OCI-LY3 (cell line): ENCODE measurements around the gene EPHA3.

Experiments
- H2AFZ ChIP-seq: fragments of 200-600, 300-600 bp; shearing (Covaris generic); 2 replicates; pipeline ENCODE4 v1.6.0; 2014; ENCODE audit warnings: antibody characterized with exemption, low read depth, low read length
- H3K27ac ChIP-seq: fragments of 200-600, 300-600 bp; sonication (generic); 2 replicates; pipeline ENCODE4 v1.5.1; 2014; ENCODE audit warnings: mild to moderate bottlenecking, low read length, moderate library complexity, mixed read lengths
- H3K27me3 ChIP-seq: fragments of 200-600, 300-600 bp; sonication (generic); 2 replicates; pipeline ENCODE4 v1.6.1; 2014; ENCODE audit warnings: low read depth, low read length, mixed read lengths
- H3K36me3 ChIP-seq: fragments of 200-600, 300-600 bp; sonication (generic); replicated peaks from 2 replicates; pipeline ENCODE3; 2014; ENCODE audit warnings: low read depth, low read length, mixed read lengths
- H3K4me1 ChIP-seq: fragments of 300-600, 200-600 bp; sonication (generic); 2 replicates; pipeline ENCODE4 v1.6.1; 2014; ENCODE audit warnings: low read length, mixed read lengths
- H3K4me2 ChIP-seq: fragments of 200-600, 300-600 bp; sonication (generic); 2 replicates; pipeline ENCODE4 v1.6.1; 2014; ENCODE audit warnings: low read length, mixed read lengths
- H3K4me3 ChIP-seq: fragments of 300-600, 200-600 bp; sonication (generic); 2 replicates; pipeline ENCODE4 v1.5.1; 2014; ENCODE audit warnings: antibody characterized with exemption, mild to moderate bottlenecking, low read length, moderate library complexity
- H3K79me2 ChIP-seq: fragments of 300-600, 200-600 bp; shearing (Covaris generic); 2 replicates; pipeline ENCODE4 v1.6.1; 2014; ENCODE audit warnings: mild to moderate bottlenecking, low read length, mixed read lengths
- H3K9ac ChIP-seq: fragments of 300-600, 200-600 bp; shearing (Covaris generic); 2 replicates; pipeline ENCODE4 v1.6.0; 2014; ENCODE audit warnings: mild to moderate bottlenecking, low read length, moderate library complexity
- H3K9me3 ChIP-seq: fragments of 200-600, 300-600 bp; shearing (Covaris generic); 2 replicates; pipeline ENCODE4 v1.6.1; 2014; ENCODE audit warnings: low read length, mixed read lengths; ENCODE audit not compliant: insufficient read depth
- H4K20me1 ChIP-seq: fragments of 200-600, 300-600 bp; sonication (generic); 2 replicates; pipeline ENCODE4 v1.6.1; 2016; ENCODE audit warnings: low read length, mixed read lengths; ENCODE audit not compliant: insufficient read depth
- CTCF ChIP-seq: fragments of 200-600, 300-600 bp; sonication (generic); IDR thresholded peaks from 2 replicates; pipeline ENCODE4 v1.5.1; 2014; ENCODE audit warnings: antibody characterized with exemption, low read length, low read depth
- EZH2phosphoT487 ChIP-seq: fragments of 200-600 bp; shearing (Covaris generic); IDR thresholded peaks from 2 replicates; pipeline ENCODE4 v1.6.1; 2018; ENCODE audit warnings: antibody characterized with exemption, mixed run types, low read depth

Gene EPHA3

GRCh38 chr3:89315750-89316470 lies 208.5 kb downstream of the EPHA3 start:
- Histone ChIP-seq H3K4me1 (peaks cover 5% of the 10 kb centered on the region; the same call in 1 of the 2 replicates), H3K79me2 (no peaks in the 10 kb centered on the region), H3K36me3 (no peaks in the 10 kb centered on the region), H3K4me2 (no peak overlapping the region), H4K20me1 (no peaks in the 10 kb centered on the region), H3K27ac (no peak overlapping the region), H3K9me3 (no peaks in the 10 kb centered on the region), H2AFZ (peak overlapping the region; percentile 19; the same call in 1 of the 2 replicates), H3K27me3 (no peaks in the 10 kb centered on the region), H3K9ac (no peak overlapping the region), H3K4me3 (no peak overlapping the region)
- no peak for TF ChIP-seq CTCF
- no peak for TF ChIP-seq EZH2phosphoT487

- Histone ChIP-seq H3K4me2 (no peak overlapping the region), H3K4me1 (peaks cover 5% of the 10 kb centered on the region; the same call in 1 of the 2 replicates), H3K9ac (no peak overlapping the region), H3K79me2 (no peaks in the 10 kb centered on the region), H3K27me3 (no peaks in the 10 kb centered on the region), H3K4me3 (no peak overlapping the region), H4K20me1 (no peaks in the 10 kb centered on the region), H2AFZ (peak overlapping the region; percentile 36; the same call in 1 of the 2 replicates), H3K27ac (no peak overlapping the region), H3K9me3 (no peaks in the 10 kb centered on the region), H3K36me3 (no peaks in the 10 kb centered on the region)
- no peak for TF ChIP-seq EZH2phosphoT487
- TF ChIP-seq CTCF: no peak
Measured at GRCh38 chr3:89320186-89320585, 212.8 kb downstream of the EPHA3 start.

GRCh38 chr3:89326997-89327396 lies 219.6 kb downstream of the EPHA3 start:
- H2AFZ ChIP-seq: no peak overlapping the region
- TF ChIP-seq CTCF (no peak), EZH2phosphoT487 (no peak)
- no peaks in the 10 kb centered on the region for H3K4me1 ChIP-seq
- H3K27me3 ChIP-seq: no peaks in the 10 kb centered on the region
- no peak overlapping the region for H3K27ac ChIP-seq
- H3K9me3 ChIP-seq: no peaks in the 10 kb centered on the region
- H3K36me3 ChIP-seq: no peaks in the 10 kb centered on the region
- H3K4me2 ChIP-seq: no peak overlapping the region
- H4K20me1 ChIP-seq: no peaks in the 10 kb centered on the region
- H3K79me2 ChIP-seq: no peaks in the 10 kb centered on the region
- no peak overlapping the region for H3K4me3 ChIP-seq
- H3K9ac ChIP-seq: no peak overlapping the region

- H3K4me2 ChIP-seq: no peak overlapping the region
- no peaks in the 10 kb centered on the region for H3K79me2 ChIP-seq
- no peaks in the 10 kb centered on the region for H3K4me1 ChIP-seq
- H3K27ac ChIP-seq: no peak overlapping the region
- H4K20me1 ChIP-seq: no peaks in the 10 kb centered on the region
- TF ChIP-seq CTCF (no peak), EZH2phosphoT487 (no peak)
- H3K4me3 ChIP-seq: no peak overlapping the region
- H3K27me3 ChIP-seq: no peaks in the 10 kb centered on the region
- H3K36me3 ChIP-seq: no peaks in the 10 kb centered on the region
- no peak overlapping the region for H3K9ac ChIP-seq
- H3K9me3 ChIP-seq: no peaks in the 10 kb centered on the region
- peak overlapping the region; percentile 10; the same call in 1 of the 2 replicates for H2AFZ ChIP-seq
Measured at GRCh38 chr3:89332386-89332785, 225.0 kb downstream of the EPHA3 start.
